ENCODE data around the gene CERKL. TPM values are rescaled to one million over a fixed set of nuclear protein-coding genes. Genes with fewer than 3 reads are reported as not detected.
"Not testable (repeated sequence)": the region's sequence is repeated elsewhere in the genome, so short reads cannot be mapped to it uniquely, and the experiment has no call there.

Gene CERKL
- 5.0 TPM for total RNA-seq

- peak; percentile 60 for DNase-seq (ENCODE audit: low spot score)
Observed at GRCh38 chr2:181656450-181657291, at the start of gene CERKL. Gene CERKL (minus strand): TSS chr2:181657105. CDS start chr2:181657006, 99 bp downstream.

GRCh38 chr2:181702519-181702918 is 45.6 kb upstream of the CERKL start:
- DNase-seq (ENCODE audit: low spot score): not testable (repeated sequence)

- no peak for DNase-seq (ENCODE audit: low spot score)
Observed at GRCh38 chr2:181698223-181698622, 41.3 kb upstream of the CERKL start.

GRCh38 chr2:181697571-181697970 is 40.7 kb upstream of the CERKL start:
- no peak for DNase-seq (ENCODE audit: low spot score)

GRCh38 chr2:181697126-181697525 is 40.2 kb upstream of the CERKL start:
- DNase-seq (ENCODE audit: low spot score): no peak

GRCh38 chr2:181694271-181694670 is 37.4 kb upstream of the CERKL start:
- DNase-seq (ENCODE audit: low spot score): no peak

- no peak for DNase-seq (ENCODE audit: low spot score)
Observed at GRCh38 chr2:181690860-181691259, 34.0 kb upstream of the CERKL start.

- no peak for DNase-seq (ENCODE audit: low spot score)
Observed at GRCh38 chr2:181686576-181687185, 29.8 kb upstream of the CERKL start.

GRCh38 chr2:181685150-181685688 is 28.3 kb upstream of the CERKL start:
- no peak for DNase-seq (ENCODE audit: low spot score)

GRCh38 chr2:181684454-181685149 is 27.7 kb upstream of the CERKL start:
- DNase-seq (ENCODE audit: low spot score): no peak

GRCh38 chr2:181683518-181684453 is 26.9 kb upstream of the CERKL start:
- no peak for DNase-seq (ENCODE audit: low spot score)

- DNase-seq (ENCODE audit: low spot score): no peak
Observed at GRCh38 chr2:181682795-181683517, 26.1 kb upstream of the CERKL start.

GRCh38 chr2:181682026-181682789 is 25.3 kb upstream of the CERKL start:
- no peak for DNase-seq (ENCODE audit: low spot score)

GRCh38 chr2:181680937-181681811 is 24.3 kb upstream of the CERKL start:
- no peak for DNase-seq (ENCODE audit: low spot score)

- DNase-seq (ENCODE audit: low spot score): no peak
Observed at GRCh38 chr2:181680055-181680936, 23.4 kb upstream of the CERKL start, which contains the start of gene NEUROD1. Gene NEUROD1 (minus strand): TSS chr2:181680517. CDS start chr2:181678860, 1,657 bp downstream.

- DNase-seq (ENCODE audit: low spot score): no peak
Observed at GRCh38 chr2:181679544-181679979, 22.7 kb upstream of the CERKL start.

GRCh38 chr2:181678861-181679543 is 22.1 kb upstream of the CERKL start:
- DNase-seq (ENCODE audit: low spot score): no peak
